Anterior cingulate cortex (tissue), 58 donors: ENCODE results near the gene SORD.
A peak's percentile ranks its signal among the peaks of the same experiment; 100 is the strongest.
"Not testable (repeated sequence)": the region's sequence is repeated elsewhere in the genome, so short reads cannot be mapped to it uniquely, and the experiment has no call there.

Source experiments
- DNase-seq, 58 donors: peaks; one replicate each; lab custom pipeline; 2025; lab: John Stamatoyannopoulos, UW

The SORD gene

GRCh38 chr15:45022871-45023658 lies at the start of gene SORD:
Gene SORD, plus strand, starts transcription at chr15:45023195. Its CDS starts 89 bp downstream, at chr15:45023284.
- DNase-seq, result peak; percentile 39 to 96 (median 88)

- not testable (repeated sequence) for DNase-seq
These were observed 46.8 kb upstream of the SORD start for GRCh38 chr15:44976183-44976582.

GRCh38 chr15:44977781-44978180 lies 45.2 kb upstream of the SORD start:
- not testable (repeated sequence) for DNase-seq

- DNase-seq, result not testable (repeated sequence)
These were observed 43.2 kb upstream of the SORD start for GRCh38 chr15:44979617-44980339.

- DNase-seq, result not testable (repeated sequence)
These were observed 38.9 kb upstream of the SORD start for GRCh38 chr15:44984144-44984543.

- not testable (repeated sequence) for DNase-seq
These were observed 36.5 kb upstream of the SORD start for GRCh38 chr15:44986346-44987055.

GRCh38 chr15:44987711-44988110 lies 35.3 kb upstream of the SORD start:
- not testable (repeated sequence) for DNase-seq

- DNase-seq, result not testable (repeated sequence)
These were observed 34.7 kb upstream of the SORD start for GRCh38 chr15:44988184-44988869.

- DNase-seq, result not testable (repeated sequence)
These were observed 34.1 kb upstream of the SORD start for GRCh38 chr15:44988870-44989219.

- DNase-seq, result not testable (repeated sequence)
These were observed 25.4 kb upstream of the SORD start for GRCh38 chr15:44997632-44998031.

GRCh38 chr15:44999105-44999504 lies 23.9 kb upstream of the SORD start:
- no peak for DNase-seq

- not testable (repeated sequence) for DNase-seq
These were observed 21.8 kb upstream of the SORD start for GRCh38 chr15:45001180-45001579.

GRCh38 chr15:45003731-45004410 lies 19.1 kb upstream of the SORD start:
- DNase-seq, result peak in 1 of 58 donors; percentile 5

- not testable (repeated sequence) for DNase-seq
These were observed 18.3 kb upstream of the SORD start for GRCh38 chr15:45004590-45005175.

GRCh38 chr15:45009046-45009445 lies 13.9 kb upstream of the SORD start:
- DNase-seq, result no peak

GRCh38 chr15:45015114-45015513 lies 7.9 kb upstream of the SORD start:
- not testable (repeated sequence) for DNase-seq

GRCh38 chr15:45020222-45020900 lies 2.6 kb upstream of the SORD start:
- not testable (repeated sequence) for DNase-seq

GRCh38 chr15:45020901-45021259 lies 2.1 kb upstream of the SORD start:
- DNase-seq, result not testable (repeated sequence)

GRCh38 chr15:45021348-45021747 lies 1.6 kb upstream of the SORD start:
- DNase-seq, result no peak
